ENCODE results near the gene CCND3.

CCND3 gene

DNA sequence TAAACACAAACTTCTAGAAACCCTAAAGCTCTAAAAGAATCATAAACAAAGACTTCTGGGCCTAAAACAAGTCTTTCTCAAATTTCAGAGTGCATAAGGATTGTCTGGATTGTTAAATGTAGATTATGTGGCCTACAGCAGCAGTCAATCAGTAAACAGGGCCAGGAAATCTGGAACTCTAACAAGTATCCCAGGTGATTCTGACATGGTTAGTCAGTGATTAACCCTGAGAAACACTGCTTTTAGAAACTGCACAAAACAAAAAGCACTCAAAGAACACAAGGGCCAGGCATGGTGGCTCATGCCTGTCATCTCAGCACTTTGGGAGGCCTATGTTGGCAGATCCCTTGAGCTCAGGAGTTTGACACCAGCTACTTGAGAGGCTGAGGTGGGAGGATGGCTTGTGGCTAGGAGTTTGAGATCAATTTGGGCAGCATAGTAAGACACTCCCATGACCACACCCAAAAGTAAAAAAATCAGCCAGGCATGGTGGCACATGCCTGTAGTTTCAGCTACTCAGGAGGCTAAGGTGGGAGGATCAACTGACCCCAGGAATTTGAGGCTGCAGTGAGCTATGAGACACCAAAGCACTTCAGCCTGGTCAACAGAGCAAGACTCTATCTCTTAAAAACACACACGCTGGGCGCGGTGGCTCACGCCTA is 26.6 kb downstream of the CCND3 start:
- Histone ChIP-seq H3K27ac (ENCODE audit: low read length) (no peak overlapping the region), H3K27me3 (ENCODE audit: insufficient read depth, low read length) (no peaks in the 10 kb centered on the region), H3K36me3 (ENCODE audit: insufficient read depth, low read depth, low read length) (peaks cover 39% of the 10 kb centered on the region), H3K4me3 (ENCODE audit: low read length) (no peak overlapping the region), H3K4me1 (ENCODE audit: insufficient read depth, low read length) (peaks cover 3% of the 10 kb centered on the region), H3K9ac (ENCODE audit: low read depth, low read length) (no peak overlapping the region), H3K9me3 (ENCODE audit: insufficient read depth, low read depth, low read length) (no peaks in the 10 kb centered on the region)

DNA sequence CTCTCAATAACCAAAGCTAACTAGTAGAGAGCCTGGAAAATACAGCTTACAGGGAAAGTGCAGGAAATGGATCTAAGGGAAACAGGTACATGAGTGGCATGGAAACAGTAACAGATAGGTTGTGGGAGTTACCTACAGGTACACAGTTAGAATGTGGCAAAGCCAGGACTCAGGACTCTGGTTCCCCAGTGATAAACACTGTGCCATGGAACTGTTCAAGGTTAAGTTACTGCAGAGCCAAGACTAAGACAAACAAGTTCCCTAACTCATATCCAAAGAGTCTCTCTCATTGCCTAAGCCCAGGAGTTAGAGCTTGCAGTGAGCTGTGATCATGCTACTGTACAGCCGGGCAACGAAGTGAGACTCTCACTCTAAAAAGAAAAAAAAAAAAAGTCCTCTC is 27.3 kb downstream of the CCND3 start:
- H3K4me3 ChIP-seq (ENCODE audit: low read length), result no peak overlapping the region
- H3K9ac ChIP-seq (ENCODE audit: low read depth, low read length), result no peak overlapping the region
- no peaks in the 10 kb centered on the region for H3K27me3 ChIP-seq (ENCODE audit: insufficient read depth, low read length)
- no peaks in the 10 kb centered on the region for H3K9me3 ChIP-seq (ENCODE audit: insufficient read depth, low read depth, low read length)
- peaks cover 43% of the 10 kb centered on the region for H3K36me3 ChIP-seq (ENCODE audit: insufficient read depth, low read depth, low read length)
- no peaks in the 10 kb centered on the region for H3K4me1 ChIP-seq (ENCODE audit: insufficient read depth, low read length)
- H3K27ac ChIP-seq (ENCODE audit: low read length), result no peak overlapping the region

DNA sequence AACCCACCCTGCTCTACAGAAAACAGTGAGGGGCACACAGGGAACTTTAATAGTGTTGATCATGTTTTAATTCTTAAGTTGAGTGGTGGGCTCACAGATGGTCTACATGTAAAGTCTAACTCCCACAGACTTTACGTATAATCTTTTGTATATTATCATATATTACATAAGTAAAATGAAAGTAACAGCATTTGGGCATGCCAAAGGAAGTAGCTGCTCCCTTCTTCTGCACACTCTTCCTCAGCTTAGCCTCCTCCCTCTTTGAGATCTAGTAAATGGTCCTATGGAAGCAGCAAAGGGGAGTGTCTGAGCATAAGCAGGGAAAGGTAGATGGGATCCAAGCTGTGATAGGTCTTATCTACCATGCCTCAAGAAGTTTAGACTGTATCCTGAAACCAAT is 31.9 kb downstream of the CCND3 start:
- Histone ChIP-seq H3K27ac (ENCODE audit: low read length) (no peak overlapping the region), H3K9me3 (ENCODE audit: insufficient read depth, low read depth, low read length) (no peaks in the 10 kb centered on the region), H3K27me3 (ENCODE audit: insufficient read depth, low read length) (no peaks in the 10 kb centered on the region), H3K36me3 (ENCODE audit: insufficient read depth, low read depth, low read length) (peaks cover 74% of the 10 kb centered on the region), H3K4me1 (ENCODE audit: insufficient read depth, low read length) (no peaks in the 10 kb centered on the region), H3K4me3 (ENCODE audit: low read length) (no peak overlapping the region), H3K9ac (ENCODE audit: low read depth, low read length) (no peak overlapping the region)

- Histone ChIP-seq H3K27ac (ENCODE audit: low read length) (no peak overlapping the region), H3K9ac (ENCODE audit: low read depth, low read length) (no peak overlapping the region), H3K36me3 (ENCODE audit: insufficient read depth, low read depth, low read length) (peaks cover 30% of the 10 kb centered on the region), H3K27me3 (ENCODE audit: insufficient read depth, low read length) (no peaks in the 10 kb centered on the region), H3K4me3 (ENCODE audit: low read length) (no peak overlapping the region), H3K9me3 (ENCODE audit: insufficient read depth, low read depth, low read length) (no peaks in the 10 kb centered on the region), H3K4me1 (ENCODE audit: insufficient read depth, low read length) (no peaks in the 10 kb centered on the region)
Observed at GRCh38 chr6:41901882-41902519, 39.6 kb downstream of the CCND3 start.

- H3K9me3 ChIP-seq (ENCODE audit: insufficient read depth, low read depth, low read length), result no peaks in the 10 kb centered on the region
- no peak overlapping the region for H3K4me3 ChIP-seq (ENCODE audit: low read length)
- H3K9ac ChIP-seq (ENCODE audit: low read depth, low read length), result no peak overlapping the region
- no peaks in the 10 kb centered on the region for H3K27me3 ChIP-seq (ENCODE audit: insufficient read depth, low read length)
- peaks cover 5% of the 10 kb centered on the region; the same call in 1 of the 2 replicates for H3K4me1 ChIP-seq (ENCODE audit: insufficient read depth, low read length)
- no peak overlapping the region for H3K27ac ChIP-seq (ENCODE audit: low read length)
- peaks cover 18% of the 10 kb centered on the region; the same call in 1 of the 2 replicates for H3K36me3 ChIP-seq (ENCODE audit: insufficient read depth, low read depth, low read length)
Observed at GRCh38 chr6:41900861-41901260, 40.7 kb downstream of the CCND3 start.

GRCh38 chr6:41896281-41896680 is 45.3 kb downstream of the CCND3 start:
- H3K27me3 ChIP-seq (ENCODE audit: insufficient read depth, low read length), result 0 out of 2 replicates have a peak, but pooled peaks cover 6% of the 10 kb centered on the region
- peak overlapping the region; percentile 92 for H3K4me3 ChIP-seq (ENCODE audit: low read length)
- H3K27ac ChIP-seq (ENCODE audit: low read length), result no peak overlapping the region
- H3K4me1 ChIP-seq (ENCODE audit: insufficient read depth, low read length), result peaks cover 16% of the 10 kb centered on the region; the same call in 1 of the 2 replicates
- peak overlapping the region; percentile 90; the same call in 1 of the 2 replicates for H3K9ac ChIP-seq (ENCODE audit: low read depth, low read length)
- H3K9me3 ChIP-seq (ENCODE audit: insufficient read depth, low read depth, low read length), result no peaks in the 10 kb centered on the region
- H3K36me3 ChIP-seq (ENCODE audit: insufficient read depth, low read depth, low read length), result peaks cover under 1% of the 10 kb centered on the region; the same call in 1 of the 2 replicates

DNA sequence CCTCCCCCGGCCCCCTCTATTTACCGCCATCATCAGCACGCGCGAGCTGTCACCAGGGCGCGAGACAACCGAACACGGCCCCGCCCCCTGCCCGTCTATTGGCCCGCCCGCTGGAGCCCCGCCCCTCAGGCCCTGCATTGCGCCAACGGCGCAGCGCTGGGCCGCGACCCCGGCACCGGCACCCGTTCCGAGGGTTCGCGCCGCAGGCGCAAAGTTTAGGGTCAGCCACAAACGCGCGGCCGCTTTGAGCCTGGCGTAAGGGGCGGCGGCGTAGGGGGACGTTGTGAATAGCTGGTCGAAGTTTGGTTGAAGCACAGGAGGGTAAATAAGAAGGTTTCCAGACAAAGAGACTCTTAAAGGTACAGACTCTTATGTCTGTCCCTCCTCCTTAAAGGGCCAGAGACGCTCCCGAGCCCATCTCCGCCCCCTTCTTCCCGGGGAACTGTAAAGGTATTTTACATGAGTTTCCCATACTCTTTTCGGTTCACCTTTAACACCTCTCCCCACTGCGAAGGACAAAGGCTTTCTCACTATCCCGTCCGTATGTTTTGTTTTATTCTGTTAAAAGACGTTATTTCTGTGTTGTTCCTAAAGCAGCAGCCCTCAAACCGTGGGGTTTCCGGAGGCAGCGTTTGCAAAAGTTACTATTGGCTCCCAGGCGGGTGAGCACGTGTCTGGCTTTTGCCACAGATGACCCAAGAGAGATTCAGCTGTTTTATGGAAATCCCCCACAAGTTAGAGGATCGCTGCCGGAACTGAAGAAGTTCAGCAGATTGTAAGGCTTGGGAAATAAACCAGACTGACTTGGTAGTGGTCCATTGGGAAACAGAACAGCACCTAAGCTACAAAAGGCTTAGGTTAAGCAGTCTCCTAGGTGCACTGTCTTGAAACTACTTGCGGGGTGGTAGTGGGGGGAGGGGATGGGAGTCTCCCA is 46.0 kb downstream of the CCND3 start, which contains the start of gene USP49:
Gene USP49, minus strand, starts transcription at position 76 of the 934 bp plus-strand sequence. CDS start 88,392 bp downstream, outside the sequence.
- Histone ChIP-seq H3K36me3 (ENCODE audit: insufficient read depth, low read depth, low read length) (no peaks in the 10 kb centered on the region), H3K4me3 (ENCODE audit: low read length) (peak within 1 kb of the TSS; percentile 92), H3K4me1 (ENCODE audit: insufficient read depth, low read length) (peaks cover 16% of the 10 kb centered on the region; the same call in 1 of the 2 replicates), H3K27me3 (ENCODE audit: insufficient read depth, low read length) (0 out of 2 replicates have a peak, but pooled peaks cover 6% of the 10 kb centered on the region), H3K27ac (ENCODE audit: low read length) (peak within 1 kb of the TSS; percentile 78), H3K9me3 (ENCODE audit: insufficient read depth, low read depth, low read length) (no peaks in the 10 kb centered on the region), H3K9ac (ENCODE audit: low read depth, low read length) (peak within 1 kb of the TSS; percentile 94)

GRCh38 chr6:41894366-41895299 is 47.0 kb downstream of the CCND3 start:
- Histone ChIP-seq H3K4me3 (ENCODE audit: low read length) (peak overlapping the region; percentile 92), H3K36me3 (ENCODE audit: insufficient read depth, low read depth, low read length) (no peaks in the 10 kb centered on the region), H3K27me3 (ENCODE audit: insufficient read depth, low read length) (0 out of 2 replicates have a peak, but pooled peaks cover 6% of the 10 kb centered on the region), H3K4me1 (ENCODE audit: insufficient read depth, low read length) (peaks cover 16% of the 10 kb centered on the region; the same call in 1 of the 2 replicates), H3K9ac (ENCODE audit: low read depth, low read length) (peak overlapping the region; percentile 94), H3K27ac (ENCODE audit: low read length) (peak overlapping the region; percentile 43), H3K9me3 (ENCODE audit: insufficient read depth, low read depth, low read length) (no peaks in the 10 kb centered on the region)

DNA sequence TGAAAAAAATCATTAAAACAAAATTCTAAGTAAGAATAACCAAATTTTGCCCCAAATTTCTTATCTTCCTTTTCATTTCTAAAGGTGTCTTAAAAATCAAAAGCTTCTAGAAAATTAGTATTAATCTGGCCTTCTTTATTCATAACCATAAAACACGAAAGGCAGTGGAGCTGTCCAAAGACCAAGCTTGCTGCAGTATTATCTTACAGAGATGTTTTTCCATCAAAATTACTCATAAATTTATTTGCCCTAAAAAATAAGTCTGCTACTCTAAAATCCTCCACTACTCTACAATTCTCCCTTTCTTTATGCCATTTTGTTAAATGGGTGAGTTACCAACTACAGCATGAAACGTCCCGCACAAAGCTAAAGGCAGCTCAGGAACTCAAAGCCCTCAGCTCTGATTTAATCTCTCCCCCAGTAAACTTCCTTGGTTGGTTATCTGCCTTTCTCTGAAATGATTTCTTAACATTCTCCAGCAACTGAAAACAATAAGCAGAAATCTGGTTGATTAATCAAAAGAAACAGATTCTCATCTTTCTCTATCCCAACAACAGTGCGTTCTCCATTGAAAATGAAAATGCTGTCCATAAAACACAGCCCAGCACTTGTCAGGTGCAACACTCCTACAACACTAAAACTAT is 48.6 kb downstream of the CCND3 start:
- Histone ChIP-seq H3K9ac (ENCODE audit: low read depth, low read length) (peak overlapping the region; percentile 94; the same call in 1 of the 2 replicates), H3K36me3 (ENCODE audit: insufficient read depth, low read depth, low read length) (no peaks in the 10 kb centered on the region), H3K4me3 (ENCODE audit: low read length) (peak overlapping the region; percentile 92), H3K27ac (ENCODE audit: low read length) (no peak overlapping the region), H3K9me3 (ENCODE audit: insufficient read depth, low read depth, low read length) (no peaks in the 10 kb centered on the region), H3K27me3 (ENCODE audit: insufficient read depth, low read length) (0 out of 2 replicates have a peak, but pooled peaks cover 6% of the 10 kb centered on the region), H3K4me1 (ENCODE audit: insufficient read depth, low read length) (peaks cover 16% of the 10 kb centered on the region; the same call in 1 of the 2 replicates)

DNA sequence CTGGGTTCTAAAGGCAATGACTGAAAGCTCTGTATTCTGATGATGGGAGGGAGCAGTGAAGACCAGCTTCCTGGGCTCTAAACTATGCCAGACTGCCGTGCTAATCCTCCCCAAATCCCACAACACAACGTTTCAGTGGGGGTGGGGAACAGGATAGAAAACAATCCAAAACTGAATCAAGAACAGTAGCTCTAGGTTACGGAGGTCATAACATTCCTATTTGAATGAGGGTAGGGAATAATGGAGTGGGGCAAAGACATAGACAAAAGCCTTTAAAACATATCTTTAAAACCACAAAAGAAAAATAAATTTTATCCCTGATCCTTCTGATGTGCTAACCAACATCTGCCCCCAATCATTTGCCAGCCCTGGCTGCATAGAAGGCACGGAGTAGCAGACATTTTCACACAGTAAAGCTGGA is 54.3 kb downstream of the CCND3 start:
- Histone ChIP-seq H3K9ac (ENCODE audit: low read depth, low read length) (no peak overlapping the region), H3K36me3 (ENCODE audit: insufficient read depth, low read depth, low read length) (no peaks in the 10 kb centered on the region), H3K9me3 (ENCODE audit: insufficient read depth, low read depth, low read length) (no peaks in the 10 kb centered on the region), H3K4me3 (ENCODE audit: low read length) (no peak overlapping the region), H3K27ac (ENCODE audit: low read length) (no peak overlapping the region), H3K4me1 (ENCODE audit: insufficient read depth, low read length) (peaks cover 9% of the 10 kb centered on the region; the same call in 1 of the 2 replicates), H3K27me3 (ENCODE audit: insufficient read depth, low read length) (no peaks in the 10 kb centered on the region)
